GM18498 (cell line): ENCODE measurements around the gene SEC24C.

Source experiments
- ATAC-seq: cut with Tn5 transposase; IDR thresholded peaks from one replicate; pipeline ENCODE4 v1.9.1; 2021; ENCODE audit warnings: mild to moderate bottlenecking, moderate library complexity; ENCODE audit not compliant: unreplicated experiment

Gene SEC24C

DNA sequence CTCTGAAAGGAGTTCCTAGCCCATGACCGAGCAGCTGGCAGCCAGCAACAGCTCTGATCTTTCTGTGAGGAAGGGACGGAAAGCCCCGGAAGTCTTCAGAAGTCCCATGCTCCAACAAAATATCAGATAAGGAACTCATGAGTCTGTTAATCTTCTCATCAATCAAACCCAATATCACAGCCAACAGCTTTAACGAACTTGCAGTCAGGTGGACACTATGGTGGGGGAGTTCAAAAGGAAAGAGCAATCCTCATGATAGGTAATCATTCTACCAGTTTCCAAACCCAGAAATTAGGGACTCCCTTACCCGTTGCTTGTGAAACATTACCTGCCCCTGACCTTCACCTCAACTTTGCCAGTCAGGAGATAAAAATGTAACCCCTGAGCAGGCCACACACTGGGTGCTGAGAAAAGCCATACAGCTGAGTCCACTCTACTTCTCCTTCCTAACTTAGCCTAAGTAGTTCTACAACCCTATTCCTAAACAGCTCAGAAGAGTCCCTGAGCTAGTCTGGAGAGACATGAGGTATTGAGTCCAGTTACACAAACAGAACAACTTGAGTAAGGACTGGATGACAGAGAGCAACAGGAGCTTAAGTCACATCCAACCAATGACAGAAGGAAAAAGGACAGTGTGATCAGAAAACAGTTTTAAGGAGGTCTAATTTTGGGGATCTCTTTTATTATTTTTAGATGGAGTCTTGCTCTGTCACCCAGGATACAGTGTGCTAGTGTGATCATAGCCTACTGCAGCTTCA, 65.1 kb downstream of the SEC24C start:
- ATAC-seq: no peak

DNA sequence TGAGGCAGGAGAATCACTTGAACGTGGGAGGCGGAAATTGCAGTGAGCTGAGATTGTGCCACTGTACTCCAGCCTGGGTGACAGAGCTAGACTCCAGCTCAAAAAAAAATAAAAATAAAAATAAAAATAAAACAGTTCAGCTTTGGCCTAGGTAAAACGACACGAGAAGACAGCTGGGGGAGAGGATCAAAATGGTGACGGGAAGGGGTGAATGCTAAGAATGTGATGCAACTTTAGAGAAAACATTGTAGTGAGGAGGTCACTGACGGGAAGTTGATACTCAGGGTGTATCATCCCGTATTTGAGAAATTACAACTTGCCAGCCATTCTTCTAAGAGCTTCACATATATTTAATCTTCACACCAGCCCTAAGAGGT, 66.2 kb downstream of the SEC24C start:
- ATAC-seq: no peak

DNA sequence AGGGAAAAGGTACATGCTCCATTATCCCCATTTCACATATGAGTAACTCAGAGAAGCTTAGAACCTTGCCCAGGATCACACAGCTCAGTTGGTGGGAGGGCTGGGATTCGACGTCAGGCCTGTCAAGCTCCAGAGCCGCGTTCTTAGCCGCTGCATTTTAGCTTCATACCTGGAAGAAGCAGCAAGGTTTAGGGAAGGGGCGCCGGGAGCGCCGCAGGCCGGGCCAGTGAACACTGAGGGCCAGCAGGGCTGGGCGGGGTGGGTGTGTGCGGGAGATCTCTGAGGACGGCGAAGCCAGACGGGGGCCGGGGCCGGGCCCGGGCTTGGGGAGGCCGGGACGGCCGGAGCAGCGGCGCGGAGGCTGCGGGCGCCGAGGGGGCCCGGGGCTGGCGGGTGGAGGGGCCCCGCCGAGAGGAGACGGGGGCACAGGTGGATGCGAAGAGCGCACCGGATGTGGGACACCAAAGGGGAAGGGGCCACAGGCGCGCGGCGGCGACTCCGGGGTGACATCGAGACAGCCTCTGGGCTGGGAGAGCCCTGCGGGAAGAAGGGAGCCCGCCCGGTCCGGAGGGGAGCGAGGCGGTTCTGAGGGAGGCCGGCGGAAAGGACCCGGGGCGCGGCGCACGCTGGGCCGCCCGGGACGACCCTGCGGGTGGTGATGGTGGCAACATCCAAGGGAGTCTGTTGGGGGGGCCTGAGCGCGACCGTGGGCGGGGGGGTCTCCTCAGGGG, 66.7 kb downstream of the SEC24C start:
- peak; percentile 30 for ATAC-seq

DNA sequence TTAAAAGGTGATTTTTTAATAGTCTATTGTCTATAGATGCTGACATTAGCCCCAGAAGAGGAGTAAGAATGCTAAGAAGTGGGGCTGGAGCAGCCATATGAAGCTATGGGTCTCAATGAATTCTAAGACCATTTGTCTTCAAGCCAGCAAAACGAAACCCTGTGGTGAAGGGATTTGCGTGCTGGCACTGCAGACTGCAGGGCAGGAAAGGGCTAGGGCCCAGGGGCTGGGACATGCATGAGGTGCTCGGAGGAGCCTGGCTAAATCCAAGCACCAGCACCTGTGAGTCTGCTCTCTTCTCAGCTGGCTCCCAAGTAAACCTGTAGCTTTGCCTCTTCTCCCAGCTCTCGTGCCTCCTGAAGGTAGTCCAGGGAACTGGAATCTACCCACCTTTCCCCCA, 68.5 kb downstream of the SEC24C start:
- no peak for ATAC-seq

DNA sequence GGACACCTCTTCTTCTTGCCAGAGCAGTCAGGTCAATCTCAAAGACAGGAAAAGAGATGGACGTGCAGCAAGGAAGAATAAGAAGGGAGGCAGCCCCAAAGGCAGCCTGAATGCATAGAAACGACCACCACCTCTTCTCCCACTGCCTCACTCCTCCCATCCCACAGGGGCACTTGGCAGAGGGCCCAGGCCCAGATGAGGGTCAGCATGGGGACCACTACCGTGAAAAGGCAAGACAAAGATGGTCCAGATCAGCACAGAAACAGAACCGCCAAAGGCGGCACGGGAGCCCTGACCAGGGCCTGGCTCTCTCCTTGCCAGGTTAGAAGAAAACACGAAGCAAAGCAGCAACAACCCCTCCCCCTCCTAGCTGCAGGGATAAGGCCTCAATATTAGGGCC, 69.2 kb downstream of the SEC24C start:
- no peak for ATAC-seq

DNA sequence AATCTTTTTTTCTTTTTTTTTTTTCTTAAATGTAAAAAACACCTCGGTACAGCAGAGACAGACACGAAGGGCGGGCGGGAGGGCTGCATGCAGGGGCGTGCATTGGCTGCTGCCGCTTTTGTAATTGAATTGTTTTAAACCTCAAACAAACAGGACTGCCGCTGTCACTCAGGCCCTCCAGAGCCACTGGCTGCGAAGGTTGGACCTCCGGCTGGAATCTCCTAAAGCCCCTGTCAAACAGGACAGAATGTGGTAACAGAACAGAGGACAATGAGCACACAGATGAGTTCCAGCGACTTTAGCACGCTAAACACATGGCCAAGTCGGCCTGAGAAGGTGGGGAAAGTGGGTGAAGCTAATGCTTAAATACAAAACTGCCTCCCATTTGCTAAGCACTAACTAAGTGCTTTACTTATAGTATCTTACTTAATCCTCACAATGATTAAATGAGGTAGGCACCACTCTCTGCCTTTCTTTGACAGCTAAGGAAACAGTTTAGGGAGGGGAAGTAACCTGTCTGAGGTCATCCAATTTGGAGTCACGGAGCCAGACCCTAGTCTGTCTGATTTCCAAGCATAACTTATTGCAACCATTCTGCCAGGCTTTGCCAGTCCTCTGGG, 70.2 kb downstream of the SEC24C start:
- ATAC-seq: no peak

DNA sequence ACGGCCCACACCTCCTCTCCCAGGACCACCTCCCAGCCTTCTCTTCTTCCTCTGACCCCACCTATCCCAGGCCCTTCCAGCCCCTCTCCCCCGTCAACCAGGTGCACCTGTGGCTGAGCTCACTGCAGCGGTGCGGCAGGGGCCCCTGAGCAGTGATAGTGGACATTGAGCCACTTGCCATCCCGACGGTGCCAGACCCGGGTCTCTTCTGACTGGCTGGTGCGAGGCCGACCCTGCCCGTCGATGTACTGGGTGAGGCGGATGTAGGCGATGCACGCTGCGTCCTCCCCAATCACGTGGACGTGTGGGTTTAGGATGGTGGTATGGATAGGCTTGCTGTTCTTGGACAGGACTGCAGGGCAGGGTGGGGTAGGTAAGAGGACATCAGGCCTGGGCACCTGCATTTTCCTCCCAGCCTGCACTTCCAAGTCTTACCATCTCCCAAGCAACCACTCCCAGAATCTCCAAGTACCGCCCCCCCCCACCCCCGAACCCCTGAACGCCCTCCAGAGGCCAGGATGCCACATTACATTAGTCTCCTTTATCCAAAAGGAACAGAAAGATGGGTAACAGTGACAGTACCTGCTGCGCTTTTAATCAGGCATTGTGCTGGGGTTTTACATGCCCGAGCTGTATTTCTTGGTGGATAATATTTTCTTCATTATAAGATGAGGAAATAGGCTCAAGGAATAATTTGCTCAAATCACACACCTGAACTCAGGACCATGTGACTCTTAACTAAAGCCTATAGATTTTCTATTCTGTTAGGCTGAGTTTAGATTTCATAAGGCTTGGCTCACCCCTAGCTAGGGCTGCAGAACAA, 70.9 kb downstream of the SEC24C start:
- ATAC-seq: no peak

DNA sequence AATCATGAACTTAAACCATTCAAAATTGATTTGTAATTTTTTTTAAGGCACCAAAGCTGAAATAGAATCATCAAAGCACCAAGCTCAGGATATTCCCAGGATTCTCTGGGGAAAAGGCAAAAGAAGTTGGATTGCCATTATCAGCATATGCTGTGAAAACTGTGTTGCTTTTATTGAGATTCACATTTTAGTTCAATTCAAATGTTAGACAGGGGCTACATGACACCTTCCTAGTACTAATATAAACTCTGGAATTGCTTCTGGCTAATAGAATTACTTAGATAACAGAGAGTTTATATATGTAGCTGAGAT, 71.5 kb downstream of the SEC24C start:
- no peak for ATAC-seq

DNA sequence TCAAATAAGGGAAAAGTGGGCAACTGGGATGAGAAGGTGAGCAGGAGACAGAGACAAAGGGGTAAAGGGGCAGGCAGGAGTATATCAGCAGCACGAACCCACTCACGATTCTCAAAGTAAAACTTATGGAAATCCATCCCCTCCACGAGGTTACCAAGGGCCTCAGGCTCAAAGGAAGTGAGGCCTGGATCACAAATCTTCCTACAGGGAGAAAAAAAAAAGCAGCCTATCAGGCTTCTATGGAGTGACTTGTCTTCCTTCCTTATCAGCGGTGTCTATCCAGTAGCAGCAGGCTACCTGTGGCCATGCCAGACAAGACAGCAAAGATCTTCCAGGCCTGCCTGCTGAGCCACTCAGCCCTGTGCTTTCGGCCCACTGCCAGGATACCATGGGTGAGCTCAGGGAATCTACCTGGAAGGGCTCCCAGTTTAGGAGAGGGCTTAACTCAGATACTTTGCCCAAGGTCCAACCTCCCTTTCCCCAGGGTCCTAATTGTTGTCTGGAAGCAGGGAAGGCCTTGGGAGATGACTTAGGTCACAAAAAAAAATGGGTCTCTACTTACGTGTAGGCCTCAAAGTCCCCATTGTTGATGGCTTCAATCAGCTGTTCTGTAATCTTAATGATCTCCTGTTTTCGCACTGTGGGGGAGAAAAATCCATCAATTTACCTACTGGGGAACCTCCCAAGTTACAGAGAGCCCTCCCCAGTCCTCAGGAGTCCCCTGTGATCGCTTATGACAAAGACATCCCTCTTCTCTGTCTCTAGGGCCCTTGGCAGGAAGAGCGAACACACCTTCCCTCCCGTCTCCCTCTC, 73.0 kb downstream of the SEC24C start:
- ATAC-seq: no peak

DNA sequence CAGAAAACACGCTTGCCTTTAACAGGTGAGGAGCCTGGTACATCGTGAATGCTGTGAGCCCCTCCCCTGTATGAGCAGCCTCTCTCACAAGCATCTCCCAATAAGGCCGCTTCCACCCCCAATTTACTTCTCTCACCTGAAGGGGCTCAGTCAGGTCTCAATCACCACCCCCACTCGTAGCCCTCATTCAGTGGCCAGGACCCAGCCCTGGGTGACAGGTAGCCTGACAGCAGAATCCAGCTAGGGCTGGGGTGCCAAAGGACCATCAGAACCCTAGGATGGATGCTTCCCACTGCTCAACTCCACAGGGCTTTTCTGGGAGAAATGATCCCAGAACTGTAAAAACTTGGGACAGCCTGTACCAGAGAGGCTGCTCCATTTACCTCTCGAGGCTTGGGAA, 73.7 kb downstream of the SEC24C start:
- no peak for ATAC-seq

DNA sequence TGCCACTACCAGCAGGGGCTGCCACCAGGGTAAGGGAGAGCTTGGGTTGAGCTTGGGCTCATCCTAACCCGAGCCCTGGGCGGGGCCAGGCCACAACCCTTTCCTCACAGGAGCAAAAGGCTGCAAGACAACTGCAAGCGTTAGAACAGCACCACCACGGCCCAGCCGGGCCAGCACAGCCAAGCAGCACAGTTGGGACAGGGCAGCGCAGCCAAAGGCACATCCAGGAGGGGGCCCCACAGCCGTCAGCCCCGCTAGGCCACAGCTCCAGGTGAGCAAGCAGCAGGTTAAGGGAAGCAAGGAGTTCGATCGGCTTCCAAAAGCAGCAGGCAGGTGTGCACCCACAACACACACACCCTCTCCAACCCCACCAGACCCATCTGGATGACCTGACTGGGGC, 74.2 kb downstream of the SEC24C start:
- no peak for ATAC-seq

DNA sequence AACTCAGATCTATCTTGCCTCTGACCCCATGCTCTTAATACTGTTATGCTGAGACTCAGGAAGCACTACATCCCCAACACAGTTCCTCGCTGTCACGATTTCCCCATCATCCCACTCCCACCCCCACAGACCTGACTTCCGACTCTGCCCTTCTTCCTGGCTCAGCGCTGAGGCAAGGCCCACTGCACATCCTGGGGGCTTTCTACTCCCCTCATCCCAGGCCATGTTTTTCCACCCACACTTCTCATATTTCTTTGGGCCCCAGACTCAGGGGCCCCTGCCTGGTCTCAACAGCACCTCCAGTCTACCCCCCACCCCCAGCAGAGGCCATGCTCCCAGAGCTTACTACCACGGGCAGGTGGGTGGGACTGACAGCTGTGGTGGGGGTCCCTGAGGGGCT, 74.9 kb downstream of the SEC24C start:
- ATAC-seq: no peak

DNA sequence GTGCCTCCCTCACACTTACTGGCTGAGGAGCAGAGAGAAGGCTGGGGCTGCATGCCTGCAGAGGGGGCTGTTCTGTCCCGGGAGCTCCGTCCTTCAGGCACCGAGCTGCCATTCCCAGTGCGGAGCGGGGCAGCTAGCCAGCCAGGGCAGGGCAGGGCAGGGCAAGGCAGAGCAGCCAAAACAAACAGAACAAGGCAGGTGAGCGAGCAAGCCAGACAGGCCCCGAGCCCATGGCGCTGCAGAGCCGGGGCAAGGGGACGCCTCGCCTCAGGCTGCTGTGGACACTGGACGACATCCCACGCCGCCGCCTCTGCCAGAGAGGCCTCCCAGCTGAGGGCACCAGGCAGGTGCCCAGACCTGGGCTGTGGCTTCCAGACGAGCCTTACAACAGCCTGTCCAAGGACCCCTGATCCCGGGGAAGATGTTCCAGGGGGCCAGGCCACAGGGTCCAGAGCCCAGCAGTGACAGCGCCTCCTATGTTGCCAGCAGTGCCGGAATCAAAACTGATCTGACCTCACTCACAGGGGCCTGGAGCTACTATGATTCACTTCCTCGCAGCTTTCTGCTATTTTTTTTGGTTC, 75.4 kb downstream of the SEC24C start:
- no peak for ATAC-seq
